Fibroblast of mammary gland (primary cell): Measurements from ENCODE around the gene CHODL.

Experiments used
- DNase-seq: peaks from one replicate; pipeline ENCODE4 v3.0.0-alpha.2; 2010; ENCODE audit warnings: low read depth
- H3K4me3 ChIP-seq: 2 replicates; pipeline ENCODE4 v1.5.1; 2011; ENCODE audit warnings: low read depth, mild to moderate bottlenecking, low read length, moderate library complexity; ENCODE audit not compliant: control insufficient read depth
- CTCF ChIP-seq: conservative IDR thresholded peaks from 2 replicates; pipeline ENCODE4 v1.5.1; 2011; ENCODE audit warnings: low read depth, low read length, inconsistent platforms; ENCODE audit not compliant: control insufficient read depth, insufficient read depth

CHODL gene

GRCh38 chr21:18235545-18235944, 9.1 kb upstream of the CHODL start:
- no peak for TF ChIP-seq CTCF
- no peak for DNase-seq
- no peak overlapping the region for H3K4me3 ChIP-seq

- TF ChIP-seq CTCF = no peak
- DNase-seq = no peak
- no peak overlapping the region for H3K4me3 ChIP-seq
These were observed 883 bp downstream of the CHODL start for GRCh38 chr21:18245464-18245967.

GRCh38 chr21:18248171-18248570, 3.5 kb downstream of the CHODL start:
- DNase-seq = no peak
- H3K4me3 ChIP-seq = no peak overlapping the region
- no peak for TF ChIP-seq CTCF

- no peak for DNase-seq
- H3K4me3 ChIP-seq = no peak overlapping the region
- no peak for TF ChIP-seq CTCF
These were observed 5.0 kb downstream of the CHODL start for GRCh38 chr21:18249672-18250071.

- no peak for DNase-seq
- H3K4me3 ChIP-seq = no peak overlapping the region
- TF ChIP-seq CTCF = no peak
These were observed 6.4 kb downstream of the CHODL start for GRCh38 chr21:18251065-18251464.

GRCh38 chr21:18252256-18252655, 7.6 kb downstream of the CHODL start:
- no peak overlapping the region for H3K4me3 ChIP-seq
- no peak for DNase-seq
- no peak for TF ChIP-seq CTCF

- TF ChIP-seq CTCF = no peak
These were observed 8.0 kb downstream of the CHODL start for GRCh38 chr21:18252680-18253079.

More at GRCh38 chr21:18252680-18253079, 8.0 kb downstream of the CHODL start:
- no peak overlapping the region for H3K4me3 ChIP-seq
- no peak for DNase-seq
